Measurements from ENCODE around the gene B3GNT5.

GRCh38 chr3:183266454-183266853 is 13.4 kb downstream of the B3GNT5 start:
- no peak for TF ChIP-seq CTCF (conservative IDR thresholded peaks at IDR 0.05; ENCODE audit: low read depth, low read length)
- TF ChIP-seq EZH2 (IDR thresholded peaks at IDR 0.05; ENCODE audit: borderline replicate concordance, low read depth, low read length, poor library complexity, severe bottlenecking) = no peak
